ENCODE data around the gene DIPK1A. TPM values are rescaled to one million over a fixed set of nuclear protein-coding genes. Genes with fewer than 3 reads are reported as not detected.

Gene DIPK1A
- total RNA-seq, 2 donors from 2014 or later: 14.3 to 14.4 TPM

GRCh38 chr1:92795166-92795565 is 166.1 kb downstream of the DIPK1A start:
- TF ChIP-seq CTCF (IDR thresholded peaks at IDR 0.05): no peak
- H3K4me1 ChIP-seq: peaks cover 6% of the 10 kb centered on the region
- H3K27me3 ChIP-seq: no peaks in the 10 kb centered on the region
- no peaks in the 10 kb centered on the region for H3K9me3 ChIP-seq
- H3K4me3 ChIP-seq: no peak overlapping the region
- no peak overlapping the region for H3K27ac ChIP-seq
- H3K9ac ChIP-seq (ENCODE audit: low read depth in 2 of 2, low read length in 2 of 2): no peak overlapping the region
- H3K36me3 ChIP-seq: no peaks in the 10 kb centered on the region
- intact Hi-C loops (cut with DNase I): no loop called here
- no peak for DNase-seq

- H3K9ac ChIP-seq (ENCODE audit: low read depth in 2 of 2, low read length in 2 of 2): no peak overlapping the region
- DNase-seq: no peak
- H3K36me3 ChIP-seq: no peaks in the 10 kb centered on the region
- no peak overlapping the region for H3K27ac ChIP-seq
- H3K9me3 ChIP-seq: no peaks in the 10 kb centered on the region
- peaks cover 6% of the 10 kb centered on the region for H3K4me1 ChIP-seq
- no peak for TF ChIP-seq CTCF (IDR thresholded peaks at IDR 0.05)
- intact Hi-C loops (cut with DNase I): no loop called here
- no peak overlapping the region for H3K4me3 ChIP-seq
- H3K27me3 ChIP-seq: no peaks in the 10 kb centered on the region
Measured at GRCh38 chr1:92792340-92792782, 168.9 kb downstream of the DIPK1A start.

Other genes starting within 250 kb of the DIPK1A start
- gene EVI5, start 176.4 kb downstream of the DIPK1A start, total RNA-seq: 10 to 100 TPM; 23.9 to 29.0 TPM
- gene RPL5, start 129.4 kb downstream of the DIPK1A start, total RNA-seq: 100 to 1,000 TPM; 749 to 786 TPM
- 10 to 100 TPM; 26.5 to 33.4 TPM for gene MTF2, start 117.8 kb upstream of the DIPK1A start, total RNA-seq
- gene TMED5, start 219.0 kb upstream of the DIPK1A start, total RNA-seq: 10 to 100 TPM; 63.4 to 66.4 TPM
- gene CCDC18, start 219.3 kb upstream of the DIPK1A start, total RNA-seq: 1 to 10 TPM; 4.2 to 7.6 TPM

Data from colonic mucosa (tissue), 4 donors.